ENCODE data around the gene SUPT4H1.

SUPT4H1 gene

GRCh38 chr17:58380207-58381123 lies 28.5 kb upstream of the SUPT4H1 start:
- DNase-seq, result no peak

GRCh38 chr17:58379511-58379824 lies 27.5 kb upstream of the SUPT4H1 start:
- no peak for DNase-seq

- no peak for DNase-seq
Measured at GRCh38 chr17:58378733-58379510, 26.9 kb upstream of the SUPT4H1 start.

- DNase-seq, result no peak
Measured at GRCh38 chr17:58377661-58378060, 25.7 kb upstream of the SUPT4H1 start.

- DNase-seq, result no peak
Measured at GRCh38 chr17:58377093-58377601, 25.1 kb upstream of the SUPT4H1 start.

GRCh38 chr17:58376472-58377000 lies 24.5 kb upstream of the SUPT4H1 start:
- no peak for DNase-seq

- no peak for DNase-seq
Measured at GRCh38 chr17:58375811-58376210, 23.8 kb upstream of the SUPT4H1 start.

GRCh38 chr17:58375256-58375655 lies 23.3 kb upstream of the SUPT4H1 start:
- no peak for DNase-seq

GRCh38 chr17:58373923-58374322 lies 21.9 kb upstream of the SUPT4H1 start:
- DNase-seq, result no peak

GRCh38 chr17:58373003-58373402 lies 21.0 kb upstream of the SUPT4H1 start:
- DNase-seq, result no peak

- DNase-seq, result no peak
Measured at GRCh38 chr17:58371300-58371950, 19.4 kb upstream of the SUPT4H1 start.

GRCh38 chr17:58370716-58371115 lies 18.7 kb upstream of the SUPT4H1 start:
- DNase-seq, result no peak

- no peak for DNase-seq
Measured at GRCh38 chr17:58370309-58370708, 18.3 kb upstream of the SUPT4H1 start.

- no peak for DNase-seq
Measured at GRCh38 chr17:58369214-58370031, 17.4 kb upstream of the SUPT4H1 start.

- DNase-seq, result no peak
Measured at GRCh38 chr17:58368860-58369213, 16.8 kb upstream of the SUPT4H1 start.

GRCh38 chr17:58367461-58367860 lies 15.5 kb upstream of the SUPT4H1 start:
- no peak for DNase-seq

- no peak for DNase-seq
Measured at GRCh38 chr17:58365980-58366595, 14.1 kb upstream of the SUPT4H1 start.

- DNase-seq, result no peak
Measured at GRCh38 chr17:58365185-58365979, 13.4 kb upstream of the SUPT4H1 start.

- no peak for DNase-seq
Measured at GRCh38 chr17:58364270-58364942, 12.4 kb upstream of the SUPT4H1 start.

GRCh38 chr17:58363457-58364185 lies 11.6 kb upstream of the SUPT4H1 start:
- DNase-seq, result no peak
